ENCODE results near the gene RNF150. TPM values are rescaled to one million over a fixed set of nuclear protein-coding genes. Genes with fewer than 3 reads are reported as not detected.

RNF150 gene
- polyA plus RNA-seq, 1 donor from 2014 or later = 15.3 TPM

GRCh38 chr4:140945106-140945505 is 188.2 kb downstream of the RNF150 start:
- no peak overlapping the region for H2AFZ ChIP-seq (ENCODE audit: low read depth, low read length)
- H3K9me3 ChIP-seq (ENCODE audit: low read length) = no peaks in the 10 kb centered on the region
- no peaks in the 10 kb centered on the region for H3K79me2 ChIP-seq (replicated peaks; ENCODE audit: insufficient read depth, low read length)
- H3K27ac ChIP-seq (ENCODE audit: low read length) = no peak overlapping the region
- no peaks in the 10 kb centered on the region for H4K20me1 ChIP-seq (ENCODE audit: insufficient read depth)
- no peak overlapping the region for H3K4me3 ChIP-seq (ENCODE audit: low read length)
- no peaks in the 10 kb centered on the region for H3K9me2 ChIP-seq (ENCODE audit: insufficient read depth, low read length)
- TF ChIP-seq MXI1 (conservative IDR thresholded peaks at IDR 0.05; ENCODE audit: poor library complexity, severe bottlenecking) (no peak), TAF1 (IDR thresholded peaks at IDR 0.05; ENCODE audit: low read depth) (no peak), POLR2AphosphoS5 (IDR thresholded peaks at IDR 0.05) (no peak), RAD21 (conservative IDR thresholded peaks at IDR 0.05) (no peak), EP300 (conservative IDR thresholded peaks at IDR 0.05; ENCODE audit: poor library complexity, severe bottlenecking) (no peak), SMC3 (conservative IDR thresholded peaks at IDR 0.05; ENCODE audit: poor library complexity) (no peak), CTCF (IDR thresholded peaks at IDR 0.05; ENCODE audit: poor library complexity, severe bottlenecking) (no peak), EZH2 (IDR thresholded peaks at IDR 0.05; ENCODE audit: borderline replicate concordance, insufficient read depth, low read length, poor library complexity, severe bottlenecking) (no peak), REST (IDR thresholded peaks at IDR 0.05; ENCODE audit: borderline replicate concordance) (no peak)
- H3K27me3 ChIP-seq (ENCODE audit: insufficient read depth, low read depth, low read length) = no peaks in the 10 kb centered on the region
- H3K4me2 ChIP-seq (ENCODE audit: low read length) = no peak overlapping the region
- H3F3A ChIP-seq (ENCODE audit: insufficient read depth, low read length, poor library complexity, severe bottlenecking) = no peaks in the 10 kb centered on the region
- H3K36me3 ChIP-seq (ENCODE audit: insufficient read depth, low read length) = no peaks in the 10 kb centered on the region
- H3K9ac ChIP-seq (ENCODE audit: low read length) = no peak overlapping the region

- Histone ChIP-seq H4K20me1 (ENCODE audit: insufficient read depth) (no peaks in the 10 kb centered on the region), H3K79me2 (replicated peaks; ENCODE audit: insufficient read depth, low read length) (no peaks in the 10 kb centered on the region), H3K9ac (ENCODE audit: low read length) (no peak overlapping the region), H2AFZ (ENCODE audit: low read depth, low read length) (no peak overlapping the region), H3K4me3 (ENCODE audit: low read length) (no peak overlapping the region), H3F3A (ENCODE audit: insufficient read depth, low read length, poor library complexity, severe bottlenecking) (no peaks in the 10 kb centered on the region), H3K27ac (ENCODE audit: low read length) (no peak overlapping the region), H3K9me3 (ENCODE audit: low read length) (no peaks in the 10 kb centered on the region), H3K4me2 (ENCODE audit: low read length) (no peak overlapping the region), H3K9me2 (ENCODE audit: insufficient read depth, low read length) (no peaks in the 10 kb centered on the region), H3K27me3 (ENCODE audit: insufficient read depth, low read depth, low read length) (no peaks in the 10 kb centered on the region), H3K36me3 (ENCODE audit: insufficient read depth, low read length) (no peaks in the 10 kb centered on the region)
- no peak for TF ChIP-seq CTCF (IDR thresholded peaks at IDR 0.05; ENCODE audit: poor library complexity, severe bottlenecking)
- TF ChIP-seq POLR2AphosphoS5 (IDR thresholded peaks at IDR 0.05) = no peak
- no peak for TF ChIP-seq EZH2 (IDR thresholded peaks at IDR 0.05; ENCODE audit: borderline replicate concordance, insufficient read depth, low read length, poor library complexity, severe bottlenecking)
- no peak for TF ChIP-seq TAF1 (IDR thresholded peaks at IDR 0.05; ENCODE audit: low read depth)
- TF ChIP-seq MXI1 (conservative IDR thresholded peaks at IDR 0.05; ENCODE audit: poor library complexity, severe bottlenecking) = no peak
- TF ChIP-seq REST (IDR thresholded peaks at IDR 0.05; ENCODE audit: borderline replicate concordance) = no peak
- TF ChIP-seq EP300 (conservative IDR thresholded peaks at IDR 0.05; ENCODE audit: poor library complexity, severe bottlenecking) = no peak
- no peak for TF ChIP-seq SMC3 (conservative IDR thresholded peaks at IDR 0.05; ENCODE audit: poor library complexity)
- no peak for TF ChIP-seq RAD21 (conservative IDR thresholded peaks at IDR 0.05)
Measured at GRCh38 chr4:140944572-140944971, 188.7 kb downstream of the RNF150 start.

Data from neural cell (in vitro differentiated cells).